GM21526 (cell line): Measurements from ENCODE around the gene PRODH2.
"Not testable (repeated sequence)": the region's sequence is repeated elsewhere in the genome, so short reads cannot be mapped to it uniquely, and the experiment has no call there.

Source experiments
- ATAC-seq: cut with Tn5 transposase; IDR thresholded peaks from one replicate; pipeline ENCODE4 v1.9.1; 2021; ENCODE audit warnings: moderate library complexity; ENCODE audit not compliant: unreplicated experiment, low FRiP score

PRODH2 gene

DNA sequence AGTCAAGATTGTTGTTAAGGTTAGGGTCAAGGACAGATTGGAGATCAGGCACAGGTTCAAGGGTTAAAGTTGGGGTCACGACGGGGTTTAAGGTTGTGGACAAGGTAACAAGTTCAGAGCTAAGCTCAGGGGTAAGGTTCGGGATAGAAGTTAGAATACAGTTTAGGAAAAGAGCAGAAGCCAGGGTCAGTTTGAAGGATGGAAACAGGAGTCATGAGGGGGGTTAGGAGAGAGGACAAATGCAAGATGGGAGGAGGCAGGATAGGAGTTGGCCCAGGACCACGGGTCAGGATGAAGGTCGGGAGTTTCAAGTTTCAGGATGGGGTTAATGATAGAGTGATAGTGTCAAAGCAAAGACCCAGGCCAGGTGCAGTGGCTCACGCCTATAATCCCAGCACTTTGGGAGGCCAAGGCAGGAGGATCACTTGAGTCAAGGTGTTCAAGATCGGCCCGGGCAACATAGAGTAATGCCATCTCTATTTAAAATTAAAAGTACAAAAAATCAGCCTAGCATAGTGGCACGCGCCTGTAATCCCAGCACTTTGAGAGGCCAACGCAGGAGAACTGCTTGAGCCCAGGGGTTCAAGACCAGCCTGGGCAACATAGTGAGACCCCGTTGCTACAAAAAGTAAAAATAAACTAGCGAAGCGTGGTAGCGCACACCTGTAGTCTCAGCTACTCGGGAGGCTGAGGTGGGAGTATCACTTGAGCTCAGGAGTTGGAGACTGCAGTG is 32.0 kb upstream of the PRODH2 start:
- no peak for ATAC-seq

GRCh38 chr19:35843676-35844481 is 31.2 kb upstream of the PRODH2 start:
- ATAC-seq: no peak

DNA sequence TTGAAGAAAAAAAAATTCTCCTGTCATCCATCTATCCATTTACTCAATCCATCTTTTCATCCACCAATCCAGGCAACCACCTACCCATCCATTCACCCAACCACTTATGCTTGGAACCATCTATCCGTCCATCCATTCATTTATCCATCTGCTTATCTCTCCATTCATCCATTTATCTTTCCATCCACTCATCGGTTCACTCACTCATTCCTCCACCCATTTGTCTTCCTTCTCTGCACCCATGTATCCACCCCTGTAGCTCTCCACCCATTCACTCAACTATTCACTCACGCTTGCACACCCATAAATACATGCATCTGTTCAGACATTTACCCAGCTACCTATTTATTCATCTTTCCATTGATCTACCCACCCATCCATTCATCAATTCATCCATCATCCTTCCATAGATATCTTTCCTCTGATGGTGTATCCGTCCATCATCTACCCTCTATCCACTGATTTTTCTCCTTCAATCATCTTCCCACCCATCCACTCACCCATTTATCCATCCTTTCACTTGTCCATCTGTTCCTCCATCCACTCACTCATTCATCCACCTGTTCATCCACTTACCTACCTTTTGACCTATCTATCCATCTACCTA is 30.1 kb upstream of the PRODH2 start:
- ATAC-seq: no peak

DNA sequence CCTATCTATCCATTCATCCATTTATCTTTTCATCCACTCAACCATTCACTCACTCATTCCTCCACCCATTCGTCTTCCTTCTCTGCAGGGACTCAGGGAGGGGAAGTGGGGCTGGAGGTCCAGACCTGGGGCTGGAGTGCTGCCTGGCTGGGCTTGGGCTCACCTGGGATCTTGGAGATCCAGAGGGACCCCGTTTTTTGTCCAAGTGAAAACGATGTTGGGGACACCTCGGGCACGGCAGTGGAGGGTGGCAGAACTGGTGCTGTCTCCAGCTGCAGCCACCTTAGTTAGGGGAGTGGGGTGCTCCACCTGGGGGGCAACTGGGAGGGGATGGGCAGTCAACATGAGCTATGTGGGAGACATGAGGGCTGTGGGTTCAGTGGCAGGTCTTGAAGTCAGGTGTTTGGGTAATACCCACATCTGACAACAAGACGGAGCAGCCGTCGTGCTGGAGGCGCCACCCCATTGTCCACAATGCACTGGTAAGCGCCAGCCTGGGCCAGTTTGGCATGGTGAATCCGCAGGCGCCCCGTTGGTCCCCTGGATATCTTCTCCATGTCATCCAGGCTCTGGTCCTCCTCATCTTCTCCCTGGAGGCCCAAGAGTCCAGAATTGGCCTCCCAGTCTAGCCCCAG is 29.4 kb upstream of the PRODH2 start:
- ATAC-seq: no peak

DNA sequence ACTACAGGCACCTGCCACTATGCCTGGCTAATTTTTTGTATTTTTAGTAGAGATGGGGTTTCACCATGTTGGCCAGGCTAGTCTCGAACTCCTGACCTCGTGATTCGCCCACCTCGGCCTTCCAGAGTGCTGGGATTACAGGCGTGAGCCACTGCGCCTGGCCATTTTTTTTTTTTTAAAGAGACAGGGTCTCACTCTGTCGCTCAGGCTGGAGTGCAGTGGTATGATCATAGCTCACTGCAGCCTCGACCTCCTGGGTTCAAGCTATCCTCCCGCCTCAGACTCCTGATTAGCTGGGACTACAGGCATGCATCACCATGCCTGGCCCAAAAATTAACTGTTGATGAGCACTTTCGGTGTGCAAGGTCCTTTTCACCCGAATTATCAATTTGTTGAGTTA is 23.5 kb upstream of the PRODH2 start:
- not testable (repeated sequence) for ATAC-seq

DNA sequence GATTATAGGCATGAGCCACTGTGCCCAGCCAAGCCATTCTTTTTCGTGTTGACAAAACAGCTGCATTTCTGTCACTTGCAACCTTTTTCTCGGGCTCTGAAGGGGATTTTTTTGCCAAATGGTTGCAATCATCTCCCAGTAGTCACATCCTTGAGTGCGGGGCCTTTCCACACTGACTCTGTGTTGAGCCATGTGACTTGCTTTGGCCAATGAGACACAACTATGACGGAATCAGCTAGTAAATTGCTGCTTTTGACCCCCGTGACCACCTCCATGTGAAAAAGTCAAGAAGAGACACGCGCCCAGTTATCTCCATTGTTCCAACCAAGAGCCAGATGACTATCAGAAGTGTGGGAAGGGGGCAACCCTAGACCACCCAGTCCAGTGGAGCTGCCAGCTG is 21.3 kb upstream of the PRODH2 start:
- no peak for ATAC-seq

DNA sequence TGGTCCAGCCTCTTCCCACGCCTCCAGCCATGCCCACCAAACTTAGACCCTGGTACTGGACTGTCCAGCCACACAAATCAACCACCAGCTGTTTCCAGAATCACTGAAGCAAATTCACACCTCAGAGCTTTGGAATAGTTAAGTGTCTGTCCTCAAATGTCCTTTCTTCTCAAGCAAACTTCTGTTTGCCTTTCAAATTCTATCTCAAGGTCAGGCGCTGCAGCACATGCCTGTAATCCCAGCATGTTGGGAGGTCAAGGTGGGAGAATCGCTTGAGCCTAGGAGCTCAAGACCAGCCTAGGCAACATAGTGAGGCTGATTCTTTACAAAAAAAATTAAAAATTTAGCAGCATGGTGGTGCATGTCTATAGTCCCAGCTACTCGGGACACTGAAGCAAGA is 19.4 kb upstream of the PRODH2 start:
- ATAC-seq: no peak

DNA sequence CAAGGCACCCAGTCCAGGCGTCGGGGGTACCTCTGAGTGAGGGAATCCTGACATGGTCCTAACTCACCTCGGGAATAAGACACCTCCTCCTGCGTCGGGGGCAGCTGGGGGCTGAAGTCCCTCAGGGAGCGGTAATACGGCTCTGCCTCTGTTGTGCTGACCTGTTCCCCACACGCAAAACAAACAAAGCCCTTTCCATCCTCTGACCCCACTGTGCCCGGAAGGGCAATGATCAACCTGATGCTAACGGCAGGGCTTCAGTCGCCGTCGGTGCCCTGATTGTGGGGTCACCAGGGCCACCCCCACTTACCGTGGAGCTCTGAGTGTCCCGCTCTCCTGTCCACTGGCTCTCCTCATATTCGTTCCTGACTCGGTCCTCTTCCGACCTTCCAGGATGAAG is 18.3 kb upstream of the PRODH2 start:
- no peak for ATAC-seq

DNA sequence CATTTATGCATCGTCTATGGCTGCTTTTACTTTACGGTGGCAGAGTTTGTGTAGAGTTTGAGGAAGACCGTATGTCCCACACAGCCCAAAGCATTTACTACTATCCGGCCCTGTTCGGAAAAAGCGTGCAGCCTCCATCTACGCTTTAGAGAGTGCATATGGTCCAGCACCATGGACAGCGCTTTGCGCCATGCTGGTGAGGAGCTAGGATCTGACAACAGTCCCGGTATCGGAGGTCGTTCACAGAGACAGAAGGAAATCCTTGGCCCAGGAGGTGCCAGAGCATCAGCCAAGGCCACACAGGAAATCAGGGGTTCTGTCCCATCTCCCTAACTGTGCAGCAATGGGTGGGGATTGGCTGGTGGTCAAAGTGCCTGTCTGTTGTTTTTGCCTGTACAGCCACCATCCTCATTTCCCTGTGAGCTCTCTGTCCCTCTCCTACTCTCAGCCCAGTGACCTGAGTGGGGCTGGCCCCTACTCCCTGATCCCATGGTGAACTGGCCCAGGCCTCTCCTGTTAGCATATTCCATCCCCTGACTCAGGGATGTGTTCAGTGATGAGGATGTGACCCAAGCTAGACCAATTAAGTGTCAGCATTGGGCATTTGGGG is 16.2 kb upstream of the PRODH2 start:
- ATAC-seq: no peak

DNA sequence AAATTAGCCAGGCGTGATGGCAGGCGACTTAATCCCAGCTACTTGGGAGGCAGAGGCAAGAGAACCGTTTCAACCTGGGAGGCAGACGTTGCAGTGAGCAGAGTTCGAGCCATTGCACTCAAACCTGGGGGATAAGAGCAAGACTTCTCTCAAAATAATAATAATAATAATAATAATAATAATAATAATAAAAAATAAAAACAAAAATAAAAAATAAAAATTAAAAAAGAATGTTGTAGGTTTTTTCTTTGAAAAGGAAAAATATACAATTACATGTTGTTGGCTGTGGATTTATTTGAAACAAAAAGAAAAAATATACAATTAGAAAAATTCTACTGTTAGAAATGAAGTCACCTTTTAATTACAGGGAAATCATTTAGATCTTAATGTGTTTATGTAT is 11.5 kb upstream of the PRODH2 start:
- no peak for ATAC-seq

- ATAC-seq: no peak
Measured at GRCh38 chr19:35822579-35822978, 9.9 kb upstream of the PRODH2 start.

DNA sequence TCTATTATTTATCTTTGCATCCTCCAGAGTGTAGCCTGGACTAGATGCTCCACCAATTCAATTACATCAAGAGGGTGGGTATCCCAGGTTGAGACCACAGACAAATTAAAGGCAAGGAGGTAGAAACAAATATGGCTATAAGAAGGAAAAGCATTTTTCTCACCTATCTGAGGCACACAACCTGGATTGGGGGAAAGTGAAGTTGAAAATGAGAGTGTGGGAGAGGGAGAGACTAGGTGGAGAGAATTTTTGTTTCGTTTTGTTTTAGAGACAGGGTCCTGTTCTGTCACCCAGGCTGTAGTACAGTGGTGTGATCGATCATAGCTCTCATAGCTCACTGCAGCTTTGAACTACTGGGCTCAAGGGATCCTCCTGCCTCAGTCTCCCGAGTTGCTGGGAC is 5.8 kb upstream of the PRODH2 start:
- no peak for ATAC-seq

GRCh38 chr19:35816846-35817245 is 4.2 kb upstream of the PRODH2 start:
- no peak for ATAC-seq

- ATAC-seq: no peak
Measured at GRCh38 chr19:35816262-35816661, 3.6 kb upstream of the PRODH2 start.

GRCh38 chr19:35813043-35813890 is 622 bp upstream of the PRODH2 start:
- ATAC-seq: no peak

- ATAC-seq: no peak
Measured at GRCh38 chr19:35811317-35812219, 1.1 kb downstream of the PRODH2 start.

GRCh38 chr19:35807633-35808032 is 5.0 kb downstream of the PRODH2 start:
- ATAC-seq: no peak

DNA sequence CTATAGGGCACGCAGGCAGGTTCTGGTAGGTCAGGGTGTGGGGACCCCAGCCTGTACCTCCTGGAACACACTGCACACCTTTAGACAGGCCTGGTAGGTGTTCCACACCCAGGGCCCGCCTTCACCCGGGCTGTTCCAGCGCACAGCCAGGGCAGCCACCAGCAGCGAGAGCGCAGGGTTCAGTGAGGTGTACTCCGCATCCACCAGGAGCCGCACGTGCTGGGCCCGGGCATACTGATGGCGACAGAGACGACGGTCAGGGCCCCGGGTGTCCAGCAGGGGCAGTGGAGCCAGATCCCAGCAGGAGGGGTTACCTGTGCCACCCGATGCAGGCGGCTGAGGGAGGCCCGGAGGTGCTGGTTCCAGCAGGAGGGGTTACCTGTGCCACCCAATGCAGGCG is 6.0 kb downstream of the PRODH2 start:
- no peak for ATAC-seq

GRCh38 chr19:35805526-35806102 is 7.0 kb downstream of the PRODH2 start:
- no peak for ATAC-seq
